Mesenchymal stem cell (in vitro differentiated cells and primary cell): ENCODE data around the gene LYPD3.

Experiments used
- DNase-seq: peaks from one replicate; pipeline ENCODE4 v3.0.0-alpha.2; 2013
- H2AFZ ChIP-seq: one replicate; pipeline ENCODE4 v1.6.1; 2013; ENCODE audit warnings: low read depth, mild to moderate bottlenecking, control low read depth, inconsistent platforms, low read length, moderate library complexity
- H2AK5ac ChIP-seq: 2 replicates; pipeline ENCODE4 v1.6.1; 2013; ENCODE audit warnings: low read length, moderate library complexity, mild to moderate bottlenecking, inconsistent platforms; ENCODE audit not compliant: severe bottlenecking
- H2BK120ac ChIP-seq: one replicate; pipeline ENCODE4 v1.6.1; 2013; ENCODE audit warnings: low read depth, mild to moderate bottlenecking, inconsistent platforms, low read length, moderate library complexity
- H2BK12ac ChIP-seq, 2 experiments: one replicate each; pipeline ENCODE4 v1.6.1; 2013; ENCODE audit warnings: inconsistent platforms in 2 of 2, low read length in 2 of 2, mild to moderate bottlenecking in 2 of 2, moderate library complexity in 2 of 2, control low read depth in 1 of 2
- H2BK15ac ChIP-seq: one replicate; pipeline ENCODE4 v1.6.1; 2013; ENCODE audit warnings: mild to moderate bottlenecking, low read depth, inconsistent platforms; ENCODE audit not compliant: poor library complexity, severe bottlenecking
- H2BK5ac ChIP-seq: 2 replicates; pipeline ENCODE4 v1.6.1; 2013; ENCODE audit warnings: low read depth, mild to moderate bottlenecking, low read length, control low read depth, inconsistent platforms; ENCODE audit not compliant: poor library complexity, severe bottlenecking
- H3K14ac ChIP-seq, 2 experiments: one replicate each; pipeline ENCODE4 v1.6.1; 2013; ENCODE audit warnings: inconsistent platforms in 2 of 2, low read length in 2 of 2, control low read depth in 1 of 2, mild to moderate bottlenecking in 1 of 2, moderate library complexity in 1 of 2
- H3K18ac ChIP-seq, 2 experiments: one replicate each; pipeline ENCODE4 v1.6.1; 2013; ENCODE audit warnings: inconsistent platforms in 2 of 2, low read length in 2 of 2, control low read depth in 1 of 2, low read depth in 1 of 2, mild to moderate bottlenecking in 1 of 2
- H3K23ac ChIP-seq, 2 experiments: one replicate each; pipeline ENCODE4 v1.6.1; 2013; ENCODE audit warnings: inconsistent platforms in 2 of 2, low read length in 2 of 2, mild to moderate bottlenecking in 2 of 2, moderate library complexity in 2 of 2, control low read depth in 1 of 2
- H3K27ac ChIP-seq: 2 replicates; pipeline ENCODE4 v1.5.1; 2013; ENCODE audit warnings: mild to moderate bottlenecking, moderate library complexity, low read length, control low read depth, inconsistent platforms; ENCODE audit not compliant: poor library complexity, severe bottlenecking
- H3K27me3 ChIP-seq, 2 experiments: 2 replicates each; pipeline versions ENCODE4 v1.6.1 to v1.7.0; 2013; ENCODE audit warnings: low read length in 2 of 2, mild to moderate bottlenecking in 2 of 2, moderate library complexity in 2 of 2, control low read depth in 1 of 2, inconsistent platforms in 1 of 2; ENCODE audit not compliant: control insufficient read depth in 1 of 2, insufficient read depth in 1 of 2
- H3K36me3 ChIP-seq, 2 experiments: 2 replicates each; pipeline versions ENCODE4 v1.6.1 to v1.7.0; 2013; ENCODE audit warnings: low read length in 2 of 2, control low read depth in 1 of 2, inconsistent platforms in 1 of 2, low read depth in 1 of 2, mild to moderate bottlenecking in 1 of 2; ENCODE audit not compliant: insufficient read depth in 2 of 2, control insufficient read depth in 1 of 2
- H3K4ac ChIP-seq, 2 experiments: one replicate each; pipeline ENCODE4 v1.6.1; 2013; ENCODE audit warnings: inconsistent platforms in 2 of 2, low read length in 2 of 2, mild to moderate bottlenecking in 2 of 2, moderate library complexity in 2 of 2, control low read depth in 1 of 2, low read depth in 1 of 2
- H3K4me1 ChIP-seq: 2 replicates; pipeline ENCODE4 v1.6.1; 2013; ENCODE audit warnings: low read depth, low read length, control low read depth; ENCODE audit not compliant: control insufficient read depth, insufficient read depth
- H3K4me2 ChIP-seq: 2 replicates; pipeline ENCODE4 v1.6.1; 2013; ENCODE audit warnings: low read length, mild to moderate bottlenecking, inconsistent platforms; ENCODE audit not compliant: poor library complexity, severe bottlenecking
- H3K4me3 ChIP-seq, 2 experiments: 2 replicates each; pipeline versions ENCODE4 v1.5.1 to v1.7.0; 2013; ENCODE audit warnings: low read length in 2 of 2, mild to moderate bottlenecking in 2 of 2, control low read depth in 1 of 2, low read depth in 1 of 2; ENCODE audit not compliant: insufficient read depth in 1 of 2
- H3K79me1 ChIP-seq: replicated peaks from 2 replicates; pipeline ENCODE4 v1.6.1; 2013; ENCODE audit warnings: mild to moderate bottlenecking, control low read depth, low read length, inconsistent platforms; ENCODE audit not compliant: poor library complexity, severe bottlenecking
- H3K9ac ChIP-seq: 2 replicates; pipeline ENCODE4 v1.7.0; 2013; ENCODE audit warnings: mild to moderate bottlenecking, low read length, moderate library complexity
- H3K9me3 ChIP-seq: 2 replicates; pipeline ENCODE4 v1.7.0; 2013; ENCODE audit warnings: mild to moderate bottlenecking, low read length; ENCODE audit not compliant: control insufficient read depth
- H4K8ac ChIP-seq: one replicate; pipeline ENCODE4 v1.6.1; 2013; ENCODE audit warnings: inconsistent platforms, mild to moderate bottlenecking, low read length, moderate library complexity
- H4K91ac ChIP-seq: one replicate; pipeline ENCODE4 v1.6.1; 2013; ENCODE audit warnings: mild to moderate bottlenecking, low read length, inconsistent platforms
- WGBS: methylation state at CpG from one replicate; pipeline ENCODE4 v1.1.7; 2013; ENCODE audit warnings: mixed read lengths; 5-methylcytosine and 5-hydroxymethylcytosine counted together

The LYPD3 gene

DNA sequence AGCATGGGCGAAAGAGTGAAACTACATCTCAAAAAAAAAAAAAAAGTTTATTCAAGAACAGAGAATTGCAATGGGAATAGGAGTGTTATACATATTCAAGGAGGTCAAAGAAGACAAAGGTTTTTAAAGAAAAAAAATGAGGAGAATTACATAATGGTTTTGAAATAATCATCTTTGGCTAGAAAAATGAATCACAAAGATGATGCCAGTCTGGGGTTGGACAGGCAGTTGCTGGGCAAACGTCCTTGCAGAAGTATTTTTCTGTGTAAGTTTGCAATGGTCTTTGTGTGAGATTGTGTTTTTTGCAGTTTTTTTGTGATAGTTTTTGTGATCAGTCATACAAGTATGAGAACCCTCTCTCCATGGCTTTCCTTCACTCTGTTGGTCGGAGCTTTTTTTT, 23.7 kb downstream of the LYPD3 start:
- no peak overlapping the region for H2BK15ac ChIP-seq
- no peak overlapping the region for H4K91ac ChIP-seq
- no peak overlapping the region for H3K14ac ChIP-seq
- no peak overlapping the region for H4K8ac ChIP-seq
- no peak overlapping the region for H3K18ac ChIP-seq
- H3K4ac ChIP-seq = no peak overlapping the region
- H3K23ac ChIP-seq = no peak overlapping the region
- no peak for DNase-seq
- H3K36me3 ChIP-seq = no peaks in the 10 kb centered on the region
- H3K4me1 ChIP-seq = peaks cover 4% of the 10 kb centered on the region
- H2BK120ac ChIP-seq = no peak overlapping the region
- no peak overlapping the region for H2BK5ac ChIP-seq
- H3K4me3 ChIP-seq = no peak overlapping the region
- H2AK5ac ChIP-seq = no peak overlapping the region
- no peak overlapping the region for H3K9ac ChIP-seq
- peaks cover 5% of the 10 kb centered on the region for H3K9me3 ChIP-seq
- no peak overlapping the region for H2BK12ac ChIP-seq
- no peaks in the 10 kb centered on the region for H3K79me1 ChIP-seq
- H2AFZ ChIP-seq = no peak overlapping the region
- 24% methylated on average over 1 of the region's 3 CpGs for WGBS
- H3K27ac ChIP-seq = no peak overlapping the region
- no peak overlapping the region for H3K4me2 ChIP-seq
- H3K27me3 ChIP-seq = peaks cover 4 to 16% of the 10 kb centered on the region in 2 experiments

GRCh38 chr19:43439709-43440063, 25.7 kb downstream of the LYPD3 start:
- H3K4me1 ChIP-seq = no peaks in the 10 kb centered on the region
- no peak overlapping the region for H2AK5ac ChIP-seq
- no peak overlapping the region for H4K8ac ChIP-seq
- no peak overlapping the region for H3K23ac ChIP-seq
- no peak overlapping the region for H3K4me3 ChIP-seq
- H4K91ac ChIP-seq = no peak overlapping the region
- H2BK12ac ChIP-seq = no peak overlapping the region
- H3K4ac ChIP-seq = no peak overlapping the region
- no peak overlapping the region for H3K9ac ChIP-seq
- H3K9me3 ChIP-seq = peaks cover 5% of the 10 kb centered on the region
- H2AFZ ChIP-seq = no peak overlapping the region
- no peak overlapping the region for H2BK5ac ChIP-seq
- no peaks in the 10 kb centered on the region for H3K36me3 ChIP-seq
- H3K27me3 ChIP-seq = peaks cover 4 to 17% of the 10 kb centered on the region in 2 experiments
- no peak overlapping the region for H3K18ac ChIP-seq
- H3K4me2 ChIP-seq = no peak overlapping the region
- H2BK120ac ChIP-seq = no peak overlapping the region
- H3K27ac ChIP-seq = no peak overlapping the region
- no peak overlapping the region for H3K14ac ChIP-seq
- H2BK15ac ChIP-seq = no peak overlapping the region
- DNase-seq = no peak
- no peaks in the 10 kb centered on the region for H3K79me1 ChIP-seq

- no peak overlapping the region for H3K4me3 ChIP-seq
- peaks cover 5% of the 10 kb centered on the region for H3K9me3 ChIP-seq
- no peak overlapping the region for H3K23ac ChIP-seq
- H2BK12ac ChIP-seq = no peak overlapping the region
- H4K91ac ChIP-seq = no peak overlapping the region
- H3K4me2 ChIP-seq = no peak overlapping the region
- H3K14ac ChIP-seq = no peak overlapping the region
- H2BK5ac ChIP-seq = no peak overlapping the region
- no peak overlapping the region for H3K27ac ChIP-seq
- H3K4me1 ChIP-seq = no peaks in the 10 kb centered on the region
- peak overlapping the region; percentile 26 for H3K9ac ChIP-seq
- H3K4ac ChIP-seq = no peak overlapping the region
- H2BK15ac ChIP-seq = no peak overlapping the region
- no peak overlapping the region for H2AK5ac ChIP-seq
- H3K79me1 ChIP-seq = no peaks in the 10 kb centered on the region
- no peak overlapping the region for H2AFZ ChIP-seq
- H4K8ac ChIP-seq = no peak overlapping the region
- H3K18ac ChIP-seq = no peak overlapping the region
- WGBS = 87% methylated on average over 8 of the region's 14 CpGs
- H2BK120ac ChIP-seq = no peak overlapping the region
- H3K27me3 ChIP-seq = peaks cover 4 to 17% of the 10 kb centered on the region in 2 experiments
- no peaks in the 10 kb centered on the region for H3K36me3 ChIP-seq
- no peak for DNase-seq
These were observed 26.2 kb downstream of the LYPD3 start for GRCh38 chr19:43439032-43439708.

- WGBS = 73% methylated on average over 7 of the region's 9 CpGs
These were observed 26.9 kb downstream of the LYPD3 start for GRCh38 chr19:43438291-43439031.

More at GRCh38 chr19:43438291-43439031, 26.9 kb downstream of the LYPD3 start:
- no peak overlapping the region for H2BK15ac ChIP-seq
- H3K18ac ChIP-seq = no peak overlapping the region
- H3K4me3 ChIP-seq = no peak overlapping the region
- peaks cover 4 to 15% of the 10 kb centered on the region in 2 experiments for H3K27me3 ChIP-seq
- H3K23ac ChIP-seq = no peak overlapping the region
- no peak overlapping the region for H3K14ac ChIP-seq
- H4K91ac ChIP-seq = no peak overlapping the region
- DNase-seq = no peak
- no peak overlapping the region for H3K4ac ChIP-seq
- no peak overlapping the region for H2AK5ac ChIP-seq
- no peak overlapping the region for H4K8ac ChIP-seq
- H2AFZ ChIP-seq = no peak overlapping the region
- H2BK120ac ChIP-seq = no peak overlapping the region
- no peak overlapping the region for H2BK12ac ChIP-seq
- H3K36me3 ChIP-seq = no peaks in the 10 kb centered on the region
- no peak overlapping the region for H3K27ac ChIP-seq
- H3K4me2 ChIP-seq = no peak overlapping the region
- peak overlapping the region; percentile 26 for H3K9ac ChIP-seq
- no peaks in the 10 kb centered on the region for H3K4me1 ChIP-seq
- H3K9me3 ChIP-seq = peaks cover 5% of the 10 kb centered on the region
- no peaks in the 10 kb centered on the region for H3K79me1 ChIP-seq
- H2BK5ac ChIP-seq = no peak overlapping the region
